H1 (cell line): ENCODE data around the gene DEXI. TPM values are rescaled to one million over a fixed set of nuclear protein-coding genes. Genes with fewer than 3 reads are reported as not detected.

Source experiments
- HDAC6 ChIP-seq: IDR thresholded peaks from one replicate; pipeline ENCODE4 v1.7.1; 2012; ENCODE audit warnings: low read depth, mild to moderate bottlenecking, inconsistent platforms, low read length, moderate library complexity
- polyA plus RNA-seq, 7 experiments: library from polyadenylated mRNA; depleted of rRNA in 3 of 7; stranded (reverse) in 5 of 7; unstranded in 2 of 7; fragments of >200 nt in 5 of 7; fragments of 200-250 nt in 2 of 7; gene quantifications; 1 replicate in 5 of 7; 2 replicates in 1 of 7; 4 replicates in 1 of 7; pipeline versions ENCODE4 v1.2.1 to v1.2.3, GENCODE V29; 2011 to 2013; ENCODE audit warnings: missing spikeins in 2 of 7, mixed read lengths in 2 of 7
- total RNA-seq: library from RNA; stranded (reverse); fragmentation: NEBNext Ultra II Directional; extraction: Animal tissue kit (Norgen Biotek cat#: 25700); gene quantifications from 2 replicates; pipeline ENCODE4 v1.2.1, GENCODE V29; 2021

The DEXI gene
- total and polyA plus RNA-seq, 2 of the 8 experiments (the other 6 are each of a cell fraction or from before 2014, with no cell fraction given) = 39.5 to 47.3 TPM

DNA sequence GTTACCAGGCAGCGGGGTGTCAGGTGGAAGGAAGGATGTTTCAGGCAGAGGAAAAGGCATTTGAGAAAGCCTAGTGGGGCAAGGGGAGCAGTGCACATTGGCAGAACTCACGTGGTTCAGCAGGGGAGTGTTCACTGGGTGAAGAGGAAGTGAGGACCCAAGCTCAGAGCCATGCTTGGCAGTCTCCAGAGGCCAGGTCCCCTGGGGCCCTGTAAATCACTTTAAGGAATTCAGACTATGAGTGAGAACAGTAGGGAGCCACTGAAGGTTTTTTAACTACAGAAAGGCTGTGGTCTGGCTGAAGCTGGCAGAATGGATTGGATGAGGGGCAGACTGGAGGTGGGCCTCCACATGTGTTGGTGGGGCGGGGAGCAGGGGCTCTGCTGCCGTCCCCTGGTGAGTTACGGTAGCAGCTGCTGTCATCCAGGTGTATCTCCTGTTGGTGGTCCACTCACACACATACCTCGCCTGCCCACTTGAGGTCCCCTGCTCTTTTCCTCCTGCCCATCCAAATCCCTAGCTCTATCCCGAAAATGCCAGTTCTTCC lies 7.2 kb upstream of the DEXI start (continued):
- TF ChIP-seq HDAC6 = no peak
